GM10266 (cell line): Measurements from ENCODE around the gene DNAH17.

ENCODE experiments used
- DNase-seq: peaks from one replicate; pipeline ENCODE4 v3.0.0; 2012; ENCODE audit errors: extremely low spot score
- CTCF ChIP-seq: IDR thresholded peaks from 2 replicates; pipeline ENCODE4 v1.5.1; 2012; ENCODE audit warnings: mild to moderate bottlenecking, low read depth; ENCODE audit not compliant: control insufficient read depth, insufficient read depth; ENCODE audit errors: missing control alignments

Gene DNAH17

GRCh38 chr17:78401891-78402290 lies 175.3 kb downstream of the DNAH17 start:
- TF ChIP-seq CTCF, result no peak
- no peak for DNase-seq

GRCh38 chr17:78401246-78401645 lies 175.9 kb downstream of the DNAH17 start:
- no peak for TF ChIP-seq CTCF
- no peak for DNase-seq

- TF ChIP-seq CTCF, result no peak
- DNase-seq, result no peak
These were observed 176.5 kb downstream of the DNAH17 start for GRCh38 chr17:78400581-78401240.

GRCh38 chr17:78399693-78400144 lies 177.5 kb downstream of the DNAH17 start:
- TF ChIP-seq CTCF, result no peak
- no peak for DNase-seq

- DNase-seq, result no peak
- no peak for TF ChIP-seq CTCF
These were observed 178.0 kb downstream of the DNAH17 start for GRCh38 chr17:78399028-78399692.

- no peak for DNase-seq
- no peak for TF ChIP-seq CTCF
These were observed 178.8 kb downstream of the DNAH17 start for GRCh38 chr17:78398390-78398789.

- no peak for DNase-seq
- TF ChIP-seq CTCF, result no peak
These were observed 179.5 kb downstream of the DNAH17 start for GRCh38 chr17:78397681-78398101.
